Neural cell (in vitro differentiated cells): ENCODE data around the gene TPGS1. TPM values are rescaled to one million over a fixed set of nuclear protein-coding genes. Genes with fewer than 3 reads are reported as not detected.

ENCODE experiments used
- H2AFZ ChIP-seq: fragments of 200-600, 300-800 bp; sonication (generic), shearing (Covaris generic); 2 replicates; pipeline ENCODE4 v1.6.0; 2014; ENCODE audit warnings: low read depth, mild to moderate bottlenecking, antibody characterized with exemption, low read length, moderate library complexity
- H3F3A ChIP-seq: fragments of 200-600 bp; shearing (Covaris generic); 2 replicates; pipeline ENCODE4 v1.6.1; 2016; ENCODE audit warnings: mild to moderate bottlenecking, moderate library complexity, mixed read lengths, antibody characterized with exemption, low read length; ENCODE audit not compliant: insufficient read depth, poor library complexity, severe bottlenecking
- H3K27ac ChIP-seq: fragments of 200-600, 300-800 bp; sonication (generic), shearing (Covaris generic); 2 replicates; pipeline ENCODE4 v1.5.1; 2014; ENCODE audit warnings: mild to moderate bottlenecking, low read length, moderate library complexity
- H3K27me3 ChIP-seq: fragments of 300-800, 200-600 bp; sonication (generic), shearing (Covaris generic); 2 replicates; pipeline ENCODE4 v1.6.0; 2014; ENCODE audit warnings: mild to moderate bottlenecking, low read depth, low read length, moderate library complexity; ENCODE audit not compliant: insufficient read depth
- H3K36me3 ChIP-seq: fragments of 300-800, 200-600 bp; sonication (generic), shearing (Covaris generic); 2 replicates; pipeline ENCODE4 v1.5.1; 2014; ENCODE audit warnings: mild to moderate bottlenecking, antibody characterized with exemption, low read length, moderate library complexity; ENCODE audit not compliant: insufficient read depth
- H3K4me2 ChIP-seq: fragments of 300-800, 200-600 bp; sonication (generic), shearing (Covaris generic); 2 replicates; pipeline ENCODE4 v1.6.0; 2014; ENCODE audit warnings: mild to moderate bottlenecking, low read length
- H3K4me3 ChIP-seq: fragments of 300-800, 200-600 bp; sonication (generic), shearing (Covaris generic); 2 replicates; pipeline ENCODE4 v1.5.1; 2014; ENCODE audit warnings: mild to moderate bottlenecking, low read length, moderate library complexity
- H3K79me2 ChIP-seq: fragments of 200-600 bp; shearing (Covaris generic); replicated peaks from 2 replicates; pipeline ENCODE4 v1.6.0; 2014; ENCODE audit warnings: mild to moderate bottlenecking, low read length, moderate library complexity; ENCODE audit not compliant: insufficient read depth
- H3K9ac ChIP-seq: fragments of 300-800, 200-600 bp; sonication (generic), shearing (Covaris generic); 2 replicates; pipeline ENCODE4 v1.6.1; 2016; ENCODE audit warnings: mild to moderate bottlenecking, low read length, mixed read lengths
- H3K9me2 ChIP-seq: fragments of 200-600 bp; shearing (Covaris generic); 2 replicates; pipeline ENCODE4 v1.6.1; 2016; ENCODE audit warnings: mild to moderate bottlenecking, low read length, mixed read lengths; ENCODE audit not compliant: insufficient read depth
- H3K9me3 ChIP-seq: fragments of 200-600, 300-800 bp; sonication (generic), shearing (Covaris generic); 2 replicates; pipeline ENCODE4 v1.6.1; 2016; ENCODE audit warnings: mild to moderate bottlenecking, mixed run types, low read length, moderate library complexity, mixed read lengths
- H4K20me1 ChIP-seq: fragments of 200-600 bp; shearing (Covaris generic); 2 replicates; pipeline ENCODE4 v1.6.1; 2016; ENCODE audit warnings: mild to moderate bottlenecking, mixed run types; ENCODE audit not compliant: insufficient read depth
- CTCF ChIP-seq: fragments of 450-650 bp; IDR thresholded peaks from 2 replicates; pipeline ENCODE4 v1.5.1; 2014; ENCODE audit warnings: antibody characterized with exemption, mild to moderate bottlenecking, moderate library complexity; ENCODE audit not compliant: poor library complexity, severe bottlenecking
- EP300 ChIP-seq: fragments of 450-650 bp; conservative IDR thresholded peaks from 2 replicates; pipeline ENCODE4 v1.6.1; 2014; ENCODE audit warnings: antibody characterized with exemption, mild to moderate bottlenecking, moderate library complexity; ENCODE audit not compliant: poor library complexity, severe bottlenecking
- EZH2 ChIP-seq: fragments of 200-600, 300-800 bp; shearing (Covaris generic), sonication (generic); IDR thresholded peaks from 2 replicates; pipeline ENCODE4 v1.6.1; 2014; ENCODE audit warnings: antibody characterized with exemption, low read length, borderline replicate concordance, mild to moderate bottlenecking; ENCODE audit not compliant: insufficient read depth, poor library complexity, severe bottlenecking
- MXI1 ChIP-seq: fragments of 450-650 bp; conservative IDR thresholded peaks from 2 replicates; pipeline ENCODE4 v1.6.1; 2014; ENCODE audit warnings: antibody characterized with exemption, mild to moderate bottlenecking; ENCODE audit not compliant: poor library complexity, severe bottlenecking
- POLR2AphosphoS5 ChIP-seq: IDR thresholded peaks from 2 replicates; pipeline ENCODE4 v1.6.1; 2012
- RAD21 ChIP-seq: fragments of 450-650 bp; conservative IDR thresholded peaks from 2 replicates; pipeline ENCODE4 v1.6.1; 2014; ENCODE audit warnings: antibody characterized with exemption, mild to moderate bottlenecking, moderate library complexity
- REST ChIP-seq: IDR thresholded peaks from 2 replicates; pipeline ENCODE4 v1.6.1; 2012; ENCODE audit warnings: borderline replicate concordance
- SMC3 ChIP-seq: fragments of 450-650 bp; conservative IDR thresholded peaks from 2 replicates; pipeline ENCODE4 v1.6.1; 2014; ENCODE audit warnings: antibody characterized with exemption, mild to moderate bottlenecking, moderate library complexity; ENCODE audit not compliant: poor library complexity
- TAF1 ChIP-seq: IDR thresholded peaks from 2 replicates; pipeline ENCODE4 v1.6.1; 2012; ENCODE audit warnings: low read depth
- polyA plus RNA-seq: library from polyadenylated mRNA; depleted of rRNA; stranded (reverse); fragments of >200 nt; gene quantifications from 2 replicates; pipeline ENCODE4 v1.2.3, GENCODE V29; 2014

The TPGS1 gene
- polyA plus RNA-seq, 1 donor from 2014 or later, result 79.6 TPM

- H3K36me3 ChIP-seq, result no peaks in the 10 kb centered on the region
- no peak overlapping the region for H3K27ac ChIP-seq
- TF ChIP-seq EP300 (no peak), MXI1 (no peak), EZH2 (no peak), CTCF (no peak), SMC3 (no peak), POLR2AphosphoS5 (no peak), RAD21 (no peak), REST (no peak), TAF1 (no peak)
- no peaks in the 10 kb centered on the region for H3K27me3 ChIP-seq
- H3K9ac ChIP-seq, result no peak overlapping the region
- H3K9me2 ChIP-seq, result no peaks in the 10 kb centered on the region
- no peaks in the 10 kb centered on the region for H3F3A ChIP-seq
- no peaks in the 10 kb centered on the region for H3K79me2 ChIP-seq
- no peak overlapping the region for H3K4me2 ChIP-seq
- no peak overlapping the region for H2AFZ ChIP-seq
- no peak overlapping the region for H3K4me3 ChIP-seq
- no peaks in the 10 kb centered on the region for H3K9me3 ChIP-seq
- H4K20me1 ChIP-seq, result no peaks in the 10 kb centered on the region
Measured at GRCh38 chr19:542173-542866, 35.0 kb downstream of the TPGS1 start.

GRCh38 chr19:543910-544608 is 36.8 kb downstream of the TPGS1 start, which contains the start of gene GZMM:
Gene GZMM (plus strand): TSS chr19:544053. CDS start chr19:544072, 19 bp downstream.
- no peaks in the 10 kb centered on the region for H3K79me2 ChIP-seq
- H3K27ac ChIP-seq, result no peak within 1 kb of the TSS
- no peaks in the 10 kb centered on the region for H3F3A ChIP-seq
- H2AFZ ChIP-seq, result no peak within 1 kb of the TSS
- H3K27me3 ChIP-seq, result no peaks in the 10 kb centered on the region
- no peaks in the 10 kb centered on the region for H3K36me3 ChIP-seq
- H4K20me1 ChIP-seq, result no peaks in the 10 kb centered on the region
- TF ChIP-seq CTCF (no peak), EZH2 (no peak), MXI1 (no peak), SMC3 (no peak), RAD21 (no peak), POLR2AphosphoS5 (no peak), EP300 (no peak), TAF1 (no peak), REST (no peak)
- no peaks in the 10 kb centered on the region for H3K9me3 ChIP-seq
- no peaks in the 10 kb centered on the region for H3K9me2 ChIP-seq
- no peak within 1 kb of the TSS for H3K4me2 ChIP-seq
- H3K4me3 ChIP-seq, result no peak within 1 kb of the TSS
- no peak within 1 kb of the TSS for H3K9ac ChIP-seq
